ENCODE data around the gene RNF224.

RNF224 gene

GRCh38 chr9:137211532-137211931 is 15.8 kb upstream of the RNF224 start:
- no peak overlapping the region for H3K4me3 ChIP-seq (ENCODE audit: low read length)
- DNase-seq (ENCODE audit: low read depth, low spot score): no peak

- H3K4me3 ChIP-seq (ENCODE audit: low read length): no peak overlapping the region
- no peak for DNase-seq (ENCODE audit: low read depth, low spot score)
Observed at GRCh38 chr9:137212520-137212919, 14.8 kb upstream of the RNF224 start.

GRCh38 chr9:137213160-137214060 is 13.9 kb upstream of the RNF224 start:
- H3K4me3 ChIP-seq (ENCODE audit: low read length): no peak overlapping the region
- DNase-seq (ENCODE audit: low read depth, low spot score): no peak

GRCh38 chr9:137214620-137215019 is 12.7 kb upstream of the RNF224 start:
- no peak overlapping the region for H3K4me3 ChIP-seq (ENCODE audit: low read length)
- no peak for DNase-seq (ENCODE audit: low read depth, low spot score)

GRCh38 chr9:137215196-137215986 is 11.9 kb upstream of the RNF224 start:
- H3K4me3 ChIP-seq (ENCODE audit: low read length): no peak overlapping the region
- no peak for DNase-seq (ENCODE audit: low read depth, low spot score)

- no peak overlapping the region for H3K4me3 ChIP-seq (ENCODE audit: low read length)
- no peak for DNase-seq (ENCODE audit: low read depth, low spot score)
Observed at GRCh38 chr9:137216188-137216965, 10.9 kb upstream of the RNF224 start.

GRCh38 chr9:137217276-137218211 is 9.8 kb upstream of the RNF224 start:
- no peak for DNase-seq (ENCODE audit: low read depth, low spot score)
- no peak overlapping the region for H3K4me3 ChIP-seq (ENCODE audit: low read length)

GRCh38 chr9:137218212-137218753 is 9.0 kb upstream of the RNF224 start:
- DNase-seq (ENCODE audit: low read depth, low spot score): no peak
- no peak overlapping the region for H3K4me3 ChIP-seq (ENCODE audit: low read length)

- DNase-seq (ENCODE audit: low read depth, low spot score): no peak
- no peak overlapping the region for H3K4me3 ChIP-seq (ENCODE audit: low read length)
Observed at GRCh38 chr9:137218754-137219271, 8.5 kb upstream of the RNF224 start.

GRCh38 chr9:137219757-137220316 is 7.5 kb upstream of the RNF224 start:
- no peak for DNase-seq (ENCODE audit: low read depth, low spot score)
- no peak overlapping the region for H3K4me3 ChIP-seq (ENCODE audit: low read length)

GRCh38 chr9:137220317-137221094 is 6.8 kb upstream of the RNF224 start:
- H3K4me3 ChIP-seq (ENCODE audit: low read length): no peak overlapping the region
- no peak for DNase-seq (ENCODE audit: low read depth, low spot score)

- no peak overlapping the region; the same call in 1 of the 2 replicates for H3K4me3 ChIP-seq (ENCODE audit: low read length)
- no peak for DNase-seq (ENCODE audit: low read depth, low spot score)
Observed at GRCh38 chr9:137221095-137221505, 6.2 kb upstream of the RNF224 start.

GRCh38 chr9:137221506-137222111 is 5.7 kb upstream of the RNF224 start:
- H3K4me3 ChIP-seq (ENCODE audit: low read length): peak overlapping the region; percentile 40
- DNase-seq (ENCODE audit: low read depth, low spot score): no peak

GRCh38 chr9:137222190-137223077 is 4.9 kb upstream of the RNF224 start, which contains the start of gene RNF208:
RNF208 (minus strand) TSS chr9:137222240; CDS start chr9:137221212, 1,028 bp downstream.
- H3K4me3 ChIP-seq (ENCODE audit: low read length): peak within 1 kb of the TSS; percentile 81
- DNase-seq (ENCODE audit: low read depth, low spot score): no peak
